Measurements from ENCODE around the gene FAM210A. TPM values are rescaled to one million over a fixed set of nuclear protein-coding genes. Genes with fewer than 3 reads are reported as not detected.

FAM210A gene
- total RNA-seq, 4 donors from 2014 or later: 13.8 to 31.5 (median 20.4) TPM

DNA sequence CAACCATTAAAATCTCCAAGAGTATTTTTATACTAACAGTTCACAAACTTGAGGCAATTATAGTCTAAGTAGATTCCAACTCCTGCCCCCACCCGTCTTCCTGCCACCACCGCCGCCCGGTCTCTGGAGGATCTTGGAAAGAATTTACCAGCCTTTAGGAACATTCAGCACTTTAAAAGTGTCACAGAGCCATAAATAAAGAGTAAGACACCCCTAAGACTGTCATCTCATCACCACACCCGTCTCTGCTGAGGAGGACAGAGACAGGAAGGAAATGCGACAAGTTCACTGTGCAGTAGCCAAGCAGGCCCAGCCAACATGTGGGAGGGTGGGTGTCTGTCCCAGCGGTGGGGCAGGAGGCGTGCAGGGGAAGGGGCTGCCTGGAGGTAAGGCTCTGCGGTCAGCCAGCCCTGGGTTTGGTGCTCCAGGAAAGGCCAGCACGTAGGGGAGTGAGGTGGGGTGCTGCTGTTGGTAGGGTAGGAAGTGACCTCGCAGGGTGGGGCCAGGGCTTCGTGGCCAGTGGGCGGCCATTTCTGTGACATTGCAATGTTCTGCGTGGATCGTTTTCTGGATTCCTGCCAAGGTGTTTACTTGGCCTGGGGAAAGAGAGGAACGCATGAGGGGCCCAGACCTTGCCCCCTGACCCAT, 111.6 kb downstream of the FAM210A start:
- Histone ChIP-seq H3K9me3 (no peaks in the 10 kb centered on the region), H3K4me1 (peaks cover 0 to 4% of the 10 kb centered on the region in 2 donors), H3K27me3 (no peaks in the 10 kb centered on the region), H3K27ac (peak overlapping the region in 1 of 2 donors; percentile 2), H3K36me3 (no peaks in the 10 kb centered on the region), H3K4me3 (no peak overlapping the region)
- DNase-seq: no peak
- no peak for TF ChIP-seq CTCF (IDR thresholded peaks at IDR 0.05)
- no peak for TF ChIP-seq POLR2A (IDR thresholded peaks at IDR 0.05)
- intact Hi-C loops (cut with DNase I; ENCODE audit: low total_unique reads): no loop called here

- Histone ChIP-seq H3K27me3 (no peaks in the 10 kb centered on the region), H3K9me3 (no peaks in the 10 kb centered on the region), H3K4me3 (no peak overlapping the region), H3K4me1 (peaks cover 0 to 4% of the 10 kb centered on the region in 2 donors), H3K36me3 (no peaks in the 10 kb centered on the region), H3K27ac (no peak overlapping the region)
- no peak for DNase-seq
- TF ChIP-seq POLR2A (IDR thresholded peaks at IDR 0.05) (no peak), CTCF (IDR thresholded peaks at IDR 0.05) (no peak)
- intact Hi-C loops (cut with DNase I; ENCODE audit: low total_unique reads): no loop called here
These were observed 112.5 kb downstream of the FAM210A start for GRCh38 chr18:13613591-13614501.

Small RNA genes within 50 kb of the gene (small RNA-seq; reads per million reads assigned to genes)
- gene AP001525.1 (not detected), gene RN7SL362P (not detected)

Other genes with a start within 250 kb of the FAM210A start
- 10 to 100 TPM in 3 of 4 donors, 1 to 10 TPM in 1; 7.9 to 64.8 (median 27.0) TPM for gene RNMT, start 115 bp upstream of the FAM210A start, total RNA-seq
- gene MC5R, start 97.6 kb upstream of the FAM210A start, total RNA-seq: not detected
- not detected for gene MC2R, start 189.0 kb upstream of the FAM210A start, total RNA-seq

Data from uterus (tissue), 4 donors.